ENCODE data around the gene MIA.
A peak's percentile ranks its signal among the peaks of the same experiment; 100 is the strongest.
"Not testable (repeated sequence)": the region's sequence is repeated elsewhere in the genome, so short reads cannot be mapped to it uniquely, and the experiment has no call there.

MIA gene

GRCh38 chr19:40750874-40751537, 24.3 kb upstream of the MIA start, which contains the start of gene SNRPA:
SNRPA (plus strand) TSS chr19:40751203; CDS start chr19:40751409, 206 bp downstream.
- peak; percentile 92 to 95 (median 92) for DNase-seq (ENCODE audit: low read depth in 3 of 3)

GRCh38 chr19:40752257-40752781, 23.0 kb upstream of the MIA start:
- no peak for DNase-seq (ENCODE audit: low read depth in 3 of 3)

- DNase-seq (ENCODE audit: low read depth in 3 of 3): no peak
Measured at GRCh38 chr19:40754611-40755247, 20.6 kb upstream of the MIA start.

- no peak for DNase-seq (ENCODE audit: low read depth in 3 of 3)
Measured at GRCh38 chr19:40755248-40755624, 20.1 kb upstream of the MIA start.

- DNase-seq (ENCODE audit: low read depth in 3 of 3): no peak
Measured at GRCh38 chr19:40755791-40756190, 19.5 kb upstream of the MIA start.

- no peak for DNase-seq (ENCODE audit: low read depth in 3 of 3)
Measured at GRCh38 chr19:40756502-40757110, 18.7 kb upstream of the MIA start.

GRCh38 chr19:40758491-40758890, 16.8 kb upstream of the MIA start:
- no peak for DNase-seq (ENCODE audit: low read depth in 3 of 3)

- DNase-seq (ENCODE audit: low read depth in 3 of 3): no peak
Measured at GRCh38 chr19:40759352-40759751, 16.0 kb upstream of the MIA start.

- DNase-seq (ENCODE audit: low read depth in 3 of 3): no peak
Measured at GRCh38 chr19:40762754-40763470, 12.4 kb upstream of the MIA start.

GRCh38 chr19:40763526-40763925, 11.8 kb upstream of the MIA start:
- no peak for DNase-seq (ENCODE audit: low read depth in 3 of 3)

GRCh38 chr19:40763963-40764362, 11.4 kb upstream of the MIA start:
- DNase-seq (ENCODE audit: low read depth in 3 of 3): no peak

GRCh38 chr19:40766385-40766784, 8.9 kb upstream of the MIA start:
- not testable (repeated sequence) for DNase-seq (ENCODE audit: low read depth in 3 of 3)

- no peak for DNase-seq (ENCODE audit: low read depth in 3 of 3)
Measured at GRCh38 chr19:40768869-40769268, 6.5 kb upstream of the MIA start.

GRCh38 chr19:40771101-40771862, 4.0 kb upstream of the MIA start:
- not testable (repeated sequence) for DNase-seq (ENCODE audit: low read depth in 3 of 3)

GRCh38 chr19:40775632-40776022, 306 bp downstream of the MIA start:
- DNase-seq (ENCODE audit: low read depth in 3 of 3): no peak

GRCh38 chr19:40776364-40776763, 1.0 kb downstream of the MIA start:
- DNase-seq (ENCODE audit: low read depth in 3 of 3): no peak

- peak; percentile 57 to 81 (median 79) for DNase-seq (ENCODE audit: low read depth in 3 of 3)
Measured at GRCh38 chr19:40776932-40777644, 1.8 kb downstream of the MIA start.

GRCh38 chr19:40777645-40777936, 2.3 kb downstream of the MIA start:
- no peak for DNase-seq (ENCODE audit: low read depth in 3 of 3)

- peak; percentile 99 to 100 (median 100) for DNase-seq (ENCODE audit: low read depth in 3 of 3)
Measured at GRCh38 chr19:40777937-40778705, 2.8 kb downstream of the MIA start, which contains the start of gene RAB4B. RAB4B (plus strand) TSS chr19:40778247; CDS start chr19:40778376, 129 bp downstream.

GRCh38 chr19:40778706-40779284, 3.5 kb downstream of the MIA start:
- DNase-seq (ENCODE audit: low read depth in 3 of 3): no peak

Data from stimulated activated CD4-positive, alpha-beta T cell treated with anti-CD3 and anti-CD28 coated beads, TNF-alpha, amount 100 ng/mL, for 4 hours (primary cell).